Measurements from ENCODE around the gene SYT3. TPM values are rescaled to one million over a fixed set of nuclear protein-coding genes. Genes with fewer than 3 reads are reported as not detected.

SYT3 gene
- total and polyA plus RNA-seq, 2 experiments from 2014 or later = 1.9 to 4.3 TPM

DNA sequence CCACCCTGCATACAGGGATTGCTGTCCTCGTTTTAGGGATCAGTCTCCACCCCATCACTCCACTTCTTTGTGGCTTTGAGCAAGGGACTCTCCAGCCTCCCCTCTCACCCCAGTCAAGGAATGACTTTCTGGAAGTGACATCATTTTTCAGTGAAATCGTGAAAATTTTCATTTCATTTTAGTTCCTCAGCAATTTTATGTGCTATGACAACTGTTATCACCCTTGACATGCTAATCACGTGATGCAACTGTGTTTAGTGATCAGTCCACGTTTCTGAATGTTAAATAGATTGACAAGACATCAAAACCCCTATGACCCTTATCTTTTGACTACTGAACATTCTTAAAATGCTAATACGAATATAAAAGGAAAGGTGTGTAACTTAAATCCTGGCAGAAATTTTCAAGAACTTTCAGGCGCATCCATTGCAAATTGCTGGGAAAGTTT lies 17.6 kb upstream of the SYT3 start:
- H3K27me3 ChIP-seq = no peaks in the 10 kb centered on the region

DNA sequence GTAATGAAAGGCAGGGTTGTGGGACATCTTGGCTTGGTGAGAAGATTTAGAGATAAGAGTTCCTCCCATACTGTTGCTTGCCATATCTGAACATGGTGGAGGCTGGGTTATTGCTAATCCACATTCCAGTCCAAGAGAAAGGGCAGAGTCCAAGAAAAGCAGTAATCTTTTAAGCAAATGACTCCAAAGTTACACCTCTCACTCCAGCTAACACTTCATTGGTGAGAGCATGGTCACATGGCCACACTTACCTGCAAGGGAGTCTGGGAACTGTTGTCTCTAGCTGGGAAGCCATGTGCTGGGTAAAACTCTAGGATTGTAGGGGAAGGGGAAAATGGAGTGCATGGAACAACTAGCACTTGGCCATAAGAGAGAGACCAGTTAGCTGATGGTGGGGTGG lies 15.2 kb upstream of the SYT3 start:
- no peaks in the 10 kb centered on the region for H3K36me3 ChIP-seq
- no peak for DNase-seq (ENCODE audit: low read depth in 1 of 2, low spot score in 1 of 2)
- H3K4me3 ChIP-seq = no peak overlapping the region
- peaks cover 7% of the 10 kb centered on the region for H3K4me1 ChIP-seq (ENCODE audit: low read depth)
- H3K27ac ChIP-seq = no peak overlapping the region
- TF ChIP-seq, protein P1, sequence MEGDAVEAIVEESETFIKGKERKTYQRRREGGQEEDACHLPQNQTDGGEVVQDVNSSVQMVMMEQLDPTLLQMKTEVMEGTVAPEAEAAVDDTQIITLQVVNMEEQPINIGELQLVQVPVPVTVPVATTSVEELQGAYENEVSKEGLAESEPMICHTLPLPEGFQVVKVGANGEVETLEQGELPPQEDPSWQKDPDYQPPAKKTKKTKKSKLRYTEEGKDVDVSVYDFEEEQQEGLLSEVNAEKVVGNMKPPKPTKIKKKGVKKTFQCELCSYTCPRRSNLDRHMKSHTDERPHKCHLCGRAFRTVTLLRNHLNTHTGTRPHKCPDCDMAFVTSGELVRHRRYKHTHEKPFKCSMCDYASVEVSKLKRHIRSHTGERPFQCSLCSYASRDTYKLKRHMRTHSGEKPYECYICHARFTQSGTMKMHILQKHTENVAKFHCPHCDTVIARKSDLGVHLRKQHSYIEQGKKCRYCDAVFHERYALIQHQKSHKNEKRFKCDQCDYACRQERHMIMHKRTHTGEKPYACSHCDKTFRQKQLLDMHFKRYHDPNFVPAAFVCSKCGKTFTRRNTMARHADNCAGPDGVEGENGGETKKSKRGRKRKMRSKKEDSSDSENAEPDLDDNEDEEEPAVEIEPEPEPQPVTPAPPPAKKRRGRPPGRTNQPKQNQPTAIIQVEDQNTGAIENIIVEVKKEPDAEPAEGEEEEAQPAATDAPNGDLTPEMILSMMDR (IDR thresholded peaks at IDR 0.05; ENCODE audit: low read depth, low read length) = no peak
- no peaks in the 10 kb centered on the region for H3K9me3 ChIP-seq (ENCODE audit: low read depth)
- H3K27me3 ChIP-seq = no peaks in the 10 kb centered on the region

More for the DNA sequence above, 17.6 kb upstream of the SYT3 start:
- no peak for DNase-seq (ENCODE audit: low read depth in 1 of 2, low spot score in 1 of 2)
- TF ChIP-seq, protein P1 (IDR thresholded peaks at IDR 0.05; ENCODE audit: low read depth, low read length) = no peak
- no peaks in the 10 kb centered on the region for H3K36me3 ChIP-seq
- H3K9me3 ChIP-seq (ENCODE audit: low read depth) = no peaks in the 10 kb centered on the region
- peak overlapping the region; percentile 36 for H3K4me3 ChIP-seq
- peaks cover 8% of the 10 kb centered on the region for H3K4me1 ChIP-seq (ENCODE audit: low read depth)
- peak overlapping the region; percentile 86 for H3K27ac ChIP-seq

DNA sequence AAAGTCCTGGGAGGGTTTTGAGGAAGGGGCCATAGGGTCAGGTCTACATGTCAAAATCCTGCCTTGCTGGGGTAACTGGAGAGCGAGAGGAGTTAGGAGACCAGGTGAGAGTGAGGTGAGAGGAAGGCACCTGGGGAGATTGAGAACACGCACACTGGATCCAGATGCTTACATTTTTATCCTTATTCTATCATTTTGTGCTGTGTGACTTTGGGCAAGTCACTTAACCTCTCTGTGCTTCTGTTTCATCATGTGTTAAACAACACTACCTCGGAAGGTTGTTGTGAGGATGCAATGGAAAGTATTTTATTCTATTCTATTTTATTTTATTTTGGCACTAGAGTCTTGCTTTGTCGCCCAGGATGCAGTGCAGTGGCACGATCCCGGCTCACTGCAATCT lies 13.0 kb upstream of the SYT3 start:
- H3K9me3 ChIP-seq (ENCODE audit: low read depth) = no peaks in the 10 kb centered on the region
- no peak for DNase-seq (ENCODE audit: low read depth in 1 of 2, low spot score in 1 of 2)
- TF ChIP-seq, protein P1 (IDR thresholded peaks at IDR 0.05; ENCODE audit: low read depth, low read length) = no peak
- H3K36me3 ChIP-seq = no peaks in the 10 kb centered on the region
- no peaks in the 10 kb centered on the region for H3K27me3 ChIP-seq
- no peaks in the 10 kb centered on the region for H3K4me1 ChIP-seq (ENCODE audit: low read depth)
- H3K27ac ChIP-seq = no peak overlapping the region
- no peak overlapping the region for H3K4me3 ChIP-seq

DNA sequence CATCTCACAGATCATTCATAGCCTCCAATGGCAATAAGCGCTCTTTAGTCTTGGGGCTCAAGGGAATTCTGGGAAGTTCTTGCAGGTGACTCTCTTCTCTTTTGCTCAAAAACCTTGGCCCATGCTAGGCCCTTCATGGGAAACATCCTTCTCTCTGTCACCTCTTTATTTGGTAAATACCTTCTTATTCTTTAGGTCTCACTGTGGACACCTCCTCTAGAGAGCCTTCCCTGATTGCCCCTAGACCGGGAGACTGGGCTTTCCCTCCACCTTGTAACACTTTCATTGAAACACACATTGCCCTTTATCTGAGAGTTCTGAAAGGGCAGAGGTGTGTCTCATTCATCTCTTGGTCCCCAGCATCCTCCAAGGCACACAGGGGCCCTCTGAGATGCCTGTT lies 11.5 kb upstream of the SYT3 start:
- H3K9me3 ChIP-seq (ENCODE audit: low read depth) = no peaks in the 10 kb centered on the region
- H3K4me3 ChIP-seq = no peak overlapping the region
- H3K36me3 ChIP-seq = no peaks in the 10 kb centered on the region
- DNase-seq (ENCODE audit: low read depth in 1 of 2, low spot score in 1 of 2) = no peak
- no peaks in the 10 kb centered on the region for H3K4me1 ChIP-seq (ENCODE audit: low read depth)
- H3K27ac ChIP-seq = no peak overlapping the region
- peaks cover 3% of the 10 kb centered on the region for H3K27me3 ChIP-seq
- TF ChIP-seq, protein P1 (IDR thresholded peaks at IDR 0.05; ENCODE audit: low read depth, low read length) = no peak

DNA sequence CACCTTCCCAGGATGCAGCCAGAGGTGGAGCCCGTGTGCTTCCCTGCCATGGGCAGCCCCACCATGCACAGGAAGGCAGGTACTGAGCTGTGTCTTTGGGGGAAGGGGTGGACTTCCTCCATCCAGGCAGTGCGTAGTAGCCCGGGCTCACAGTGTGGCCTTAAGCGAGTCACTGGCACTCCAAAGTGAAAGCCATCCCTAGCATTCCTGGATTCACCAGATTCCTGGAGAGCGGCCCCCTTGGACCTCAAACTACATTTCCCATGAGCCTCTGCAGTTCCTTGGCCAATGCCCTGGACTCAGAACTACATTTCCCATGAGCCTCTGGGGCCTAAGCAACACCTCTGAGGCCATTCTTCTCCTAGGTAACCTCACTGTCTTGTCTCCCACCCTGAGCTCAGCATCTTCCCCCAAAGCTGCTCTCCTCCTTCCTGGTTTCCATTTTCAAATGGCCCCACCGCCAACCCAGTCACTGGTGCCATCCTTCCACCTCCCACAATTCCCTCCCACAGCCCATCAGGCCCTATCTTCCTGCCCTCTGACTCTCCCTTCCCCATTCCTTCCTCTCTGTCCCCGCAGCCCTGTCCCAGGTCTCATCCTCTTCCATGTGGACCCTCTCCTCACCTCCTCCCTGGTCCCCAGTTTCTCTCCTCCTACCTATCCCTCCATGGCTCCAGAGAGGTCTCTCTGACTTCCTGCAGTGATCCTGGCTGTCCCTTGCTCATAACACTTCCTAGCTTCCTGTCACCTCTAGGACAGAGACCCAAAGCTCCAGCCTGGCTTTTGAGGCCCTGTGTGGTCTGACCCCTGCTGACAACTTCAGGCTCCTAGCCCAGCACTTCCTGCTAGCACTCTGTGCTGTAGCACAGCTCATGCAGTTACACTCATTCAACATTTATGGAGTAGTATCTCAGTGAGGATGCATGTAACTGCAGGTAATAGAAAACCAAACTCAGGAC lies 10.0 kb upstream of the SYT3 start, which contains the start of gene C19orf81:
Gene C19orf81, plus strand, starts transcription at position 13 of the 959 bp plus-strand sequence. Its CDS starts 0 bp downstream, at position 13.
- TF ChIP-seq, protein P1 (IDR thresholded peaks at IDR 0.05; ENCODE audit: low read depth, low read length) = no peak
- H3K9me3 ChIP-seq (ENCODE audit: low read depth) = no peaks in the 10 kb centered on the region
- no peaks in the 10 kb centered on the region for H3K4me1 ChIP-seq (ENCODE audit: low read depth)
- peak; percentile 50 to 55 for DNase-seq (ENCODE audit: low read depth in 1 of 2, low spot score in 1 of 2)
- H3K27me3 ChIP-seq = peaks cover 18% of the 10 kb centered on the region
- H3K36me3 ChIP-seq = no peaks in the 10 kb centered on the region
- no peak within 1 kb of the TSS for H3K4me3 ChIP-seq
- no peak within 1 kb of the TSS for H3K27ac ChIP-seq
